GM12872 (cell line): ENCODE results near the gene IQSEC1.

Experiments
- CTCF ChIP-seq: IDR thresholded peaks from 3 replicates; pipeline ENCODE4 v1.5.1; 2011; ENCODE audit warnings: low read depth, mild to moderate bottlenecking, low read length, moderate library complexity; ENCODE audit not compliant: insufficient read depth

Gene IQSEC1

DNA sequence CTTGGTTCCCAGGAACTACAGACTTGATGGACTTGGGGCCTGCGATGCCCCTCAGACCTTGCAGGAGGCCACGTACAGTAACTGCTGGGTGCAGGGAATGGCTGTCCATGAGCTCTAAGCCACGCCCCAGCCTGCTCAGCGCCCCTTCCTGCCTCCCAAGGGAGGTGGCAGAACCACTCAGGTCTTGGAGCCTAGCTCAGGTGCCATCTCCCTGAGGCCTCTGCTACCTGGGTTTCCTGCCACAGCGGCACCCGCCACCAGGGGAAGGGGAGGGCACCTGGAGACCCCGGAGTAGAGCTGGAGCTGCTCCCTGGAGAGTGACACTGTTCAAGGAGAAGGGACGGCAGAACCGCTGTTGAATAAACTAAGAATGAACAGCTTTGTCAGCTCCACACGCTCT is 154.0 kb downstream of the IQSEC1 start:
- no peak for TF ChIP-seq CTCF

- TF ChIP-seq CTCF: no peak
Measured at GRCh38 chr3:12918231-12918630, 155.0 kb downstream of the IQSEC1 start.

- TF ChIP-seq CTCF: no peak
Measured at GRCh38 chr3:12916159-12916558, 157.1 kb downstream of the IQSEC1 start.

DNA sequence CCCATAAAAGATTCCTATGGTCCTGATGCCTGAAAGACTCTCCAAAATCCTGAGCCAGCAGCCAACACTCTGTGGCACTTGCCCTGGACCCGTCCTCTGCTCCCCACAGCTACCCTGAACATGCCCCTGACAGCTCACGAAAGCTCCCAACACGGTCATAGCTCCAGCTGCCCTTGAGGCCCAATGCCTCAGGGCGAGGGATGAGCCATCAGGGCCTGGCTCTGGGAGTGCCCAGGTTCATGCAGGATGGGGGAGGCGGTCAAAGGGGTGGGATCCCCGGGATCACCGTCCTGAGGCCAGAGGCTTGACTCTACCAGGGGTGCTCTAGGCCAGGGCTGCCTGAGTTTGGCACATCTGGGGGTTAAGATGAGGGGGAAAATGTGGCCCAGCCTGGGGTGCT is 159.1 kb downstream of the IQSEC1 start:
- no peak for TF ChIP-seq CTCF

DNA sequence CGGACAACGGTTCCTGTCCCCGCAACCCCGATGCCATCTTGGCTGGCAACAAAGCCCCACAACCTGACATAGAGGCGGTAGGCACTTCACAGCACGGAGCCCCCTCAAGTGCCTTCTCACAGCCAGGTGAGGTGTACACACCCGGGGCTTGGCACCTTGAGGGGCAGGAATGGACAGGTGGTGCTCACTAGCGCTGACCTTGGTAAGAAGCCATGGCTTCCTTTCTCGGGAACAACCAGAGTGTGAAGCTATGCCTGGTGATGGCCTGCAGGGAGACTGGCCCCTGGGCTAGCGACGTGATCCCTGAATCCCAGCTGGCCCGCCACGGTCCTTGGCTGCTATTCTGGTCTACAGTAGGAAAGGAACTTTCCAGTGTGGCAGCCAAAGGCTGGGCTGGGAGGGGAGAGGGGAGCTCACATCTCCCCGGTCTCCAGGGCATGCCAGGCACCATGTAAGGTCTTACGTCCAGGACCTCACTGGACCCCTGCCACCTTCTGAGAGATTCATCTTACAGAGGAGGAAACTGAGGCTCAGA is 161.3 kb downstream of the IQSEC1 start:
- no peak for TF ChIP-seq CTCF

- no peak for TF ChIP-seq CTCF
Measured at GRCh38 chr3:12910356-12911099, 162.7 kb downstream of the IQSEC1 start.

DNA sequence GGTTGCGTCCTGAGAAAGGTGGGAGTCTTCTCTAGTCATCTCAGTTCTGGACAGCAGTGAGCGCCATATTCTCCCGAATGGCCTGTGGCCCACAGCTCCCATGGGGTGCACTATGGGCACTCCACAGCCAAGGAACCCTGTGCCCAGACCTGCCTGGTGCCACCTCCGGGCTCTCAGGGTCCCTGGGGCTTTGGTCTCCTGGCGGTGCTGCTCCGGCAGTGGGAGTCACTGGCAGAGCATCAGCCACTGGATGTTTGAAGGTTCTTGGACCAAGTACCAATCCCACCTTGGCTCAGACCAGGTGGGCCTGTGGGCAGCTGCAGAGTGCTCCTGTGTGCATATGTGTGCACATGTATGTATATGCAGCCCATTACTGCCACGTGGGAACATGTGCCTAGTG is 163.5 kb downstream of the IQSEC1 start:
- no peak for TF ChIP-seq CTCF
